Measurements from ENCODE around the gene PDE6C. TPM values are rescaled to one million over a fixed set of nuclear protein-coding genes. Genes with fewer than 3 reads are reported as not detected.

PDE6C gene
- total and polyA plus RNA-seq, 2 of the 8 experiments (the other 6 are each of a cell fraction or from before 2014, with no cell fraction given), result not detected

- FAIRE-seq, result no peak
- Histone ChIP-seq H3K27ac (ENCODE audit: low read depth, low read length) (no peak overlapping the region), H4K8ac (ENCODE audit: extremely low read depth, insufficient read depth, low read length) (no peak overlapping the region), H2BK12ac (ENCODE audit: low read depth, low read length) (no peak overlapping the region), H2AK5ac (ENCODE audit: low read depth, low read length) (no peak overlapping the region), H2BK20ac (ENCODE audit: low read length) (no peak overlapping the region), H2BK120ac (replicated peaks; ENCODE audit: low read depth, low read length) (no peak overlapping the region), H2AFZ (ENCODE audit: low read length) (peak overlapping the region; percentile 95), H3K79me1 (ENCODE audit: low read depth, low read length) (no peaks in the 10 kb centered on the region), H3K36me3 (ENCODE audit: control insufficient read depth in 2 of 4, insufficient read depth in 4 of 4, low read length in 3 of 4) (peaks cover 0 to 10% (median 5%) of the 10 kb centered on the region in 4 experiments; a peak in 5 of 8 replicates), H3K27me3 (replicated peaks in 1 of 4; ENCODE audit: control insufficient read depth in 3 of 4, extremely low read depth in 1 of 4, insufficient read depth in 3 of 4, low read length in 3 of 4) (no peaks in the 10 kb centered on the region), H3K23ac (ENCODE audit: insufficient read length) (no peak overlapping the region), H2BK5ac (ENCODE audit: low read depth, low read length) (no peak overlapping the region), H3K18ac (ENCODE audit: extremely low read depth, low read length) (no peak overlapping the region), H3K4me3 (ENCODE audit: extremely low read depth in 1 of 4, insufficient read depth in 2 of 4, low read depth in 3 of 4, low read length in 4 of 4) (no peak overlapping the region), H3K4me2 (ENCODE audit: insufficient read depth in 1 of 2, low read depth in 2 of 2, low read length in 2 of 2) (no peak overlapping the region; a peak in 1 of 4 replicates), H3K23me2 (ENCODE audit: low read depth, low read length) (peaks cover 8% of the 10 kb centered on the region; the same call in 1 of the 2 replicates), H3K56ac (replicated peaks; ENCODE audit: insufficient read length, low read depth, low read length) (no peak overlapping the region), H3K4ac (replicated peaks; ENCODE audit: insufficient read length, low read depth, low read length) (no peak overlapping the region), H3K14ac (ENCODE audit: insufficient read length) (no peak overlapping the region), H3K9ac (replicated peaks in 1 of 4; ENCODE audit: extremely low read depth in 1 of 4, low read depth in 3 of 4, low read length in 3 of 4) (no peak overlapping the region), H3K79me2 (ENCODE audit: control insufficient read depth in 1 of 2, insufficient read depth in 2 of 2, low read length in 2 of 2) (peaks cover 0 to 3% of the 10 kb centered on the region in 2 experiments; a peak in 2 of 4 replicates), H4K5ac (ENCODE audit: insufficient read length, low read depth, low read length) (no peak overlapping the region), H2BK15ac (ENCODE audit: low read length) (no peak overlapping the region), H4K20me1 (replicated peaks in 1 of 2; ENCODE audit: control insufficient read depth in 1 of 2, insufficient read depth in 2 of 2, low read length in 2 of 2) (no peaks in the 10 kb centered on the region), H4K91ac (replicated peaks; ENCODE audit: insufficient read length, low read length) (no peak overlapping the region), H3K9me3 (ENCODE audit: insufficient read depth in 2 of 2, low read depth in 1 of 2, low read length in 1 of 2) (no peaks in the 10 kb centered on the region), H3K4me1 (replicated peaks in 1 of 4; ENCODE audit: control insufficient read depth in 3 of 4, insufficient read depth in 4 of 4, low read length in 3 of 4) (peaks cover 0 to 3% (median 1%) of the 10 kb centered on the region in 4 experiments; a peak in 1 of 7 replicates)
- TF ChIP-seq HDAC2 (IDR thresholded peaks at IDR 0.05; ENCODE audit: borderline replicate concordance in 1 of 2, low read depth in 2 of 2, low read length in 2 of 2), result no peak
- no peak for TF ChIP-seq PHF8 (conservative IDR thresholded peaks at IDR 0.05; ENCODE audit: low read depth, low read length)
- no peak for TF ChIP-seq SAP30 (IDR thresholded peaks at IDR 0.05; ENCODE audit: insufficient read depth, insufficient replicate concordance, low read length)
- TF ChIP-seq RBBP5 (IDR thresholded peaks at IDR 0.05; ENCODE audit: borderline replicate concordance, low read depth, low read length), result no peak
- no peak for TF ChIP-seq FOSL1 (IDR thresholded peaks at IDR 0.05; ENCODE audit: insufficient read depth, low read depth, low read length)
- TF ChIP-seq BACH1 (IDR thresholded peaks at IDR 0.05; ENCODE audit: low read length), result no peak
- POLR2A ChIA-PET (ENCODE audit: partially characterized antibody), result no interaction called here
- CTCF ChIA-PET (ENCODE audit: partially characterized antibody), result interaction anchor here (0.8 to 4.2 kb wide), 3 partner anchors 42 to 161 kb away, joined by 3 to 27 read pairs (median 8); no protein-coding TSS in a partner anchor
- WGBS, 2 experiments (ENCODE audit: extremely low coverage in 1 of 2, insufficient coverage in 1 of 2, insufficient read length in 1 of 2, insufficient replicate concordance in 2 of 2, low coverage in 1 of 2, low lambda C conversion rate in 2 of 2, missing lambda C conversion rate in 1 of 2), result 69% methylated on average over 1 of the region's 1 CpG; no CpG with 5 or more reads in 1 of the 2 experiments
- DNase-seq (ENCODE audit: low read depth in 1 of 2, low spot score in 2 of 2), result no peak
Measured at GRCh38 chr10:93703841-93704240, 91.5 kb downstream of the PDE6C start.

Measured in H1 (cell line).